ENCODE measurements around the gene ADAMTS2. TPM values are rescaled to one million over a fixed set of nuclear protein-coding genes. Genes with fewer than 3 reads are reported as not detected.

The ADAMTS2 gene
- total and polyA plus RNA-seq, 2 of the 8 experiments (the other 6 are each of a cell fraction or from before 2014, with no cell fraction given), result 6.6 to 7.3 TPM

DNA sequence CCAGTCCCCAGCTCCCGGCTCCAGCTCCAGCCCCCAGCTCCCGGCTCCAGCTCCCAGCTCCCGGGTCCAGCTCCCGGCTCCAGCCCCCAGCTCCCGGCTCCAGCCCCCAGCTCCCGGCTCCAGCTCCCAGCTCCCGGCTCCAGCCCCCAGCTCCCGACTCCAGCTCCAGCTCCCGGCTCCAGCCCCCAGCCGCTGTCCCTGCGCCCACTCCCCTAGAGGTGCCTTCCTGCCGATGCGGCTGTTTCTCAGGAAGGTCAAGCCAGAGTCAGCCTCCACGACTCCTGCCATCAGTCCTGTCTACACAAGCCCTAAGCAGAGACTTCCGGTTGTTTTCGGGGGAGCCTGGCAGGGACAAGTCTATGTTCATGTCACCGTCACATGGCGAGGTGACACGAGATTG is 210.3 kb downstream of the ADAMTS2 start:
- H4K20me1 ChIP-seq (replicated peaks in 1 of 2; ENCODE audit: control insufficient read depth in 1 of 2, insufficient read depth in 2 of 2, low read length in 2 of 2), result no peaks in the 10 kb centered on the region
- no peak for FAIRE-seq

More for the DNA sequence above, 210.3 kb downstream of the ADAMTS2 start:
- no peak overlapping the region for H2BK15ac ChIP-seq (ENCODE audit: low read length)
- ChIA-PET POLR2A (ENCODE audit: partially characterized antibody) (no interaction called here), CTCF (ENCODE audit: partially characterized antibody) (interaction anchor here (0.5 to 1.4 kb wide), 5 partner anchors 8 to 443 kb away, joined by 3 to 7 read pairs (median 4); no protein-coding TSS in a partner anchor)
- peaks cover 0 to 3% (median 0%) of the 10 kb centered on the region in 4 experiments; a peak in 2 of 7 replicates for H3K4me1 ChIP-seq (replicated peaks in 1 of 4; ENCODE audit: control insufficient read depth in 3 of 4, insufficient read depth in 4 of 4, low read length in 3 of 4)
- no peak overlapping the region for H4K91ac ChIP-seq (replicated peaks; ENCODE audit: insufficient read length, low read length)
- no peak overlapping the region for H3K23ac ChIP-seq (ENCODE audit: insufficient read length)
- no peak overlapping the region for H2AK5ac ChIP-seq (ENCODE audit: low read depth, low read length)
- H2BK5ac ChIP-seq (ENCODE audit: low read depth, low read length), result no peak overlapping the region
- no peak overlapping the region for H3K27ac ChIP-seq (ENCODE audit: low read depth, low read length)
- H3K23me2 ChIP-seq (ENCODE audit: low read depth, low read length), result no peaks in the 10 kb centered on the region
- H3K9me3 ChIP-seq (ENCODE audit: insufficient read depth in 2 of 2, low read depth in 1 of 2, low read length in 1 of 2), result peaks cover 3 to 6% of the 10 kb centered on the region in 2 experiments; a peak in 2 of 4 replicates
- H2AFZ ChIP-seq (ENCODE audit: low read length), result no peak overlapping the region
- TF ChIP-seq SP4 (IDR thresholded peaks at IDR 0.05; ENCODE audit: low read length) (no peak), RFX5 (IDR thresholded peaks at IDR 0.05; ENCODE audit: borderline replicate concordance, low read depth, low read length) (no peak), RXRA (IDR thresholded peaks at IDR 0.05; ENCODE audit: insufficient read depth, low read depth, low read length) (no peak), BACH1 (IDR thresholded peaks at IDR 0.05; ENCODE audit: low read length) (no peak), TEAD4 (IDR thresholded peaks at IDR 0.05; ENCODE audit: low read depth, low read length) (no peak), NRF1 (IDR thresholded peaks at IDR 0.05; ENCODE audit: low read depth, low read length) (no peak), JUN (IDR thresholded peaks at IDR 0.05; ENCODE audit: low read depth, low read length) (no peak)
- no peak overlapping the region for H4K5ac ChIP-seq (ENCODE audit: insufficient read length, low read depth, low read length)
- no peak overlapping the region for H2BK20ac ChIP-seq (ENCODE audit: low read length)
- no peak overlapping the region for H3K9ac ChIP-seq (replicated peaks in 1 of 4; ENCODE audit: extremely low read depth in 1 of 4, low read depth in 3 of 4, low read length in 3 of 4)
- H3K4ac ChIP-seq (replicated peaks; ENCODE audit: insufficient read length, low read depth, low read length), result no peak overlapping the region
- DNase-seq (ENCODE audit: low read depth in 1 of 2, low spot score in 2 of 2), result no peak
- H3K4me3 ChIP-seq (ENCODE audit: extremely low read depth in 1 of 4, insufficient read depth in 2 of 4, low read depth in 3 of 4, low read length in 4 of 4), result no peak overlapping the region
- no peak overlapping the region for H2BK12ac ChIP-seq (ENCODE audit: low read depth, low read length)
- H2BK120ac ChIP-seq (replicated peaks; ENCODE audit: low read depth, low read length), result no peak overlapping the region
- H3K4me2 ChIP-seq (ENCODE audit: insufficient read depth in 1 of 2, low read depth in 2 of 2, low read length in 2 of 2), result no peak overlapping the region
- no peak overlapping the region for H3K14ac ChIP-seq (ENCODE audit: insufficient read length)
- 97% methylated on average over 9 of the region's 19 CpGs; no CpG with 5 or more reads in 1 of the 2 experiments for WGBS, 2 experiments (ENCODE audit: extremely low coverage in 1 of 2, insufficient coverage in 1 of 2, insufficient read length in 1 of 2, insufficient replicate concordance in 2 of 2, low coverage in 1 of 2, low lambda C conversion rate in 2 of 2, missing lambda C conversion rate in 1 of 2)
- H3K79me2 ChIP-seq (ENCODE audit: control insufficient read depth in 1 of 2, insufficient read depth in 2 of 2, low read length in 2 of 2), result no peaks in the 10 kb centered on the region
- H4K8ac ChIP-seq (ENCODE audit: extremely low read depth, insufficient read depth, low read length), result no peak overlapping the region
- no peak overlapping the region for H3K56ac ChIP-seq (replicated peaks; ENCODE audit: insufficient read length, low read depth, low read length)
- H3K18ac ChIP-seq (ENCODE audit: extremely low read depth, low read length), result no peak overlapping the region
- H3K79me1 ChIP-seq (ENCODE audit: low read depth, low read length), result no peaks in the 10 kb centered on the region
- no peaks in the 10 kb centered on the region for H3K27me3 ChIP-seq (replicated peaks in 1 of 4; ENCODE audit: control insufficient read depth in 3 of 4, extremely low read depth in 1 of 4, insufficient read depth in 3 of 4, low read length in 3 of 4)
- H3K36me3 ChIP-seq (ENCODE audit: control insufficient read depth in 2 of 4, insufficient read depth in 4 of 4, low read length in 3 of 4), result no peaks in the 10 kb centered on the region
